Effector memory CD8-positive, alpha-beta T cell (primary cell): ENCODE measurements around the gene EPS8L1.
A peak's percentile ranks its signal among the peaks of the same experiment; 100 is the strongest.

Experiments used
- ATAC-seq: fragments of 150-1000 bp; cut with Tn5 transposase; replicated peaks from 2 replicates; pipeline ENCODE4 v1.10.0; 2021; ENCODE audit warnings: mild to moderate bottlenecking, moderate library complexity
- DNase-seq, 3 experiments: peaks; one replicate each; pipeline ENCODE4 v3.0.0; 2021
- H3K27ac Mint-ChIP-seq, 2 donors: one replicate each; pipeline ENCODE4 v1.8.0; 2022; ENCODE audit warnings: mild to moderate bottlenecking in 2 of 2, mixed read lengths in 2 of 2, moderate library complexity in 2 of 2
- H3K27me3 Mint-ChIP-seq, 2 donors: one replicate each; pipeline ENCODE4 v1.8.0; 2022; ENCODE audit warnings: mixed read lengths in 2 of 2
- H3K36me3 Mint-ChIP-seq: one replicate; pipeline ENCODE4 v1.8.0; 2022; ENCODE audit warnings: mild to moderate bottlenecking, moderate library complexity, mixed read lengths; ENCODE audit not compliant: insufficient read depth
- H3K4me1 Mint-ChIP-seq, 2 donors: one replicate each; pipeline ENCODE4 v1.8.0; 2022; ENCODE audit warnings: low read depth in 2 of 2, mixed read lengths in 2 of 2
- H3K4me3 Mint-ChIP-seq, 2 donors: one replicate each; pipeline ENCODE4 v1.8.0; 2022; ENCODE audit warnings: mild to moderate bottlenecking in 2 of 2, mixed read lengths in 2 of 2, moderate library complexity in 2 of 2
- H3K9me3 Mint-ChIP-seq, 2 donors: one replicate each; pipeline ENCODE4 v1.8.0; 2022; ENCODE audit warnings: mixed read lengths in 2 of 2

EPS8L1 gene

GRCh38 chr19:55077106-55077505, 1.4 kb downstream of the EPS8L1 start:
- H3K27ac Mint-ChIP-seq, result no peak overlapping the region
- DNase-seq (no peak), ATAC-seq (no peak)
- no peaks in the 10 kb centered on the region for H3K9me3 Mint-ChIP-seq
- H3K36me3 Mint-ChIP-seq, result peaks cover 14% of the 10 kb centered on the region
- peaks cover 11 to 17% of the 10 kb centered on the region in 2 donors for H3K4me1 Mint-ChIP-seq
- H3K4me3 Mint-ChIP-seq, result no peak overlapping the region
- H3K27me3 Mint-ChIP-seq, result peaks cover 44 to 80% of the 10 kb centered on the region in 2 donors

DNA sequence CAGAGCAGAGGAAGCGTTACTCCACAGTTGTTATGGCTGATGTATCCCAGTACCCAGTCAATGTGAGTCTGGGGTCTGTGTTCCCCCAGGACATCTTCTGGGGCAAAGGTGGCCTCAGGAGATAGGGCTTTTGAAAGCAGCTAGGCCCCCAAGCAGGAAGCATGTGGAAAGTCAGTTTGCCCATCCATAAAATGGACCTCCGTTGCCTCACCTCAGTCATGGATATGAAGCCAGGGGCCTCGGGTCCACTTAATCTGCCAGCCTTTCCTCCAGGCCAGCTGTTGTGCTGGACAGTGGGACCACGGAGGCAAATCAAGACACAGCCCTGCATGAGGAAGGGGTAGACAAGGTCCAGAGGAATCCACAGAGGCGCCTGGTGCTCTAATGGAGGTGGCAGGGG, 3.3 kb downstream of the EPS8L1 start:
- Mint-ChIP-seq H3K9me3 (no peaks in the 10 kb centered on the region), H3K27ac (peak overlapping the region in 1 of 2 donors; percentile 32), H3K36me3 (peaks cover 14% of the 10 kb centered on the region), H3K27me3 (peaks cover 43 to 82% of the 10 kb centered on the region in 2 donors), H3K4me1 (peaks cover 14 to 21% of the 10 kb centered on the region in 2 donors), H3K4me3 (peak overlapping the region; percentile 53 to 84)
- no peak for DNase-seq
- ATAC-seq, result no peak

DNA sequence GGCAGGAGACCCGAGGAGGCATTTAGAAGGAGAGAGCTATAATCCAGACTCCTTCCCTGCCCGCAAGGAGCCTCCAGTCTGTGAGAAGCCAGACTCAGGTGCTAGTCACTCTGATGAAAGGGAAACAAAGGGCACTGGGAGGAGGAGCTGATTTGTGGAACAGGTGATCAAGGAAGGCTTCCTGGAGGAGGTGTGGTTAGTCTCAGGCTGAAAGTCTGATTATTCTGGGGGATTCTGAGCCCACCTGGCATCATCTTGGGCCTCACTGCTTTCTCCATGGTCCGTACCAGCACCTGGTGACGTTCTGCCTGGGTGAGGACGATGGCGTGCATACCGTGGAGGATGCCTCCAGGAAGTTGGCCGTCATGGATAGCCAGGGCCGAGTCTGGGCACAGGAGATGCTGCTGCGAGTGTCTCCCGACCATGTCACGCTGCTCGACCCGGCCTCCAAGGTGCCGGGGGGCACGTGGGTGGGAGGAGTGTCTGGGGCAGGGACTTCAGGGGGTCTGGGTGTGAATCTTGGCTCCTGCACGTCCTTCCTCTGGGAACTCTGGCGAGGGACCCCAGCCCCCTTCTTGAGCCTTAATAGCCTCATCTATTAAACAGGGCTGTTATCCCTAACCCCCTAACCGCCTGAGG, 3.9 kb downstream of the EPS8L1 start:
- ATAC-seq (no peak), DNase-seq (no peak)
- Mint-ChIP-seq H3K27me3 (peaks cover 44 to 82% of the 10 kb centered on the region in 2 donors), H3K27ac (peak overlapping the region; percentile 36 to 77), H3K4me3 (peak overlapping the region; percentile 74 to 84), H3K9me3 (no peaks in the 10 kb centered on the region), H3K4me1 (peaks cover 14 to 21% of the 10 kb centered on the region in 2 donors), H3K36me3 (peaks cover 14% of the 10 kb centered on the region)

DNA sequence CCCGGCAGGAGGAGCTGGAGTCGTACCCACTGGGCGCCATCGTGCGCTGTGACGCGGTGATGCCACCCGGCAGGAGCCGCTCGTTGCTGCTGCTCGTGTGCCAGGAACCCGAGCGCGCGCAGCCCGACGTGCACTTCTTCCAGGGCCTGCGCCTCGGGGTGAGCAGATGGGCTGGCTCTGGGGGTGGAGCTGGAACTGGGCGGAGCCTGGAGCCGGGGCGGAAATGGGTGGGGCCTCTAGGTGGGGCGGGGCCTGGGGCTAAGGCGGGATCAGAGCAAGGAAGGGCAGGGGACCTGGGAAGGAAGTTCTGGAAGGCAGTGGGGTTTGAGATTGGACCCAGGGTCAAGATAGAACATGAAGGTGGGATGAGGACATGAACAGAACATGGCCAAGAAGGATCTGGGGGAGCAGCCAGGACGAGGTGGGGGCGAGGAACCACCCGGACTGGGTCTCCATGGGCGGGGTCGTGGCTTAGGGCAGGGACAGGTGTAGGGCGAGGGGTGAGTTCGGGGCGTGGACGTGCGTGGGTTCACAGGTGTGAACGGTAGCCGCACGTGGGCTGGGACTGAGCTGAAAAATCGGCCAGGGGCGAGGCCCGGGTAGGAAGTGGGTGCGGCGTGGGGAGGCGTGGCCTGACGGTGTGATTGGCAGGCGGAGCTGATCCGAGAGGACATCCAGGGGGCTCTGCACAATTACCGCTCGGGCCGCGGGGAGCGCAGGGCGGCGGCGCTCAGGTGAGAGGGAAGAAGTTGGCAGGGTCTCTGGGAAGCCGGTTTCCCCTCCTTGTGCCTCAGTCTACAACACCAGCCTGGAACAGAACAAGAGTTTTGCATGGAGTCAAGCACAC, 4.7 kb downstream of the EPS8L1 start:
- H3K9me3 Mint-ChIP-seq, result no peaks in the 10 kb centered on the region
- H3K4me1 Mint-ChIP-seq, result peaks cover 14 to 21% of the 10 kb centered on the region in 2 donors
- ATAC-seq (peak; percentile 44), DNase-seq (peak; percentile 53 to 62 (median 54))
- peaks cover 37 to 80% of the 10 kb centered on the region in 2 donors for H3K27me3 Mint-ChIP-seq
- H3K4me3 Mint-ChIP-seq, result peak overlapping the region; percentile 74 to 84
- H3K27ac Mint-ChIP-seq, result peak overlapping the region; percentile 36 to 77
- H3K36me3 Mint-ChIP-seq, result peaks cover 14% of the 10 kb centered on the region

DNA sequence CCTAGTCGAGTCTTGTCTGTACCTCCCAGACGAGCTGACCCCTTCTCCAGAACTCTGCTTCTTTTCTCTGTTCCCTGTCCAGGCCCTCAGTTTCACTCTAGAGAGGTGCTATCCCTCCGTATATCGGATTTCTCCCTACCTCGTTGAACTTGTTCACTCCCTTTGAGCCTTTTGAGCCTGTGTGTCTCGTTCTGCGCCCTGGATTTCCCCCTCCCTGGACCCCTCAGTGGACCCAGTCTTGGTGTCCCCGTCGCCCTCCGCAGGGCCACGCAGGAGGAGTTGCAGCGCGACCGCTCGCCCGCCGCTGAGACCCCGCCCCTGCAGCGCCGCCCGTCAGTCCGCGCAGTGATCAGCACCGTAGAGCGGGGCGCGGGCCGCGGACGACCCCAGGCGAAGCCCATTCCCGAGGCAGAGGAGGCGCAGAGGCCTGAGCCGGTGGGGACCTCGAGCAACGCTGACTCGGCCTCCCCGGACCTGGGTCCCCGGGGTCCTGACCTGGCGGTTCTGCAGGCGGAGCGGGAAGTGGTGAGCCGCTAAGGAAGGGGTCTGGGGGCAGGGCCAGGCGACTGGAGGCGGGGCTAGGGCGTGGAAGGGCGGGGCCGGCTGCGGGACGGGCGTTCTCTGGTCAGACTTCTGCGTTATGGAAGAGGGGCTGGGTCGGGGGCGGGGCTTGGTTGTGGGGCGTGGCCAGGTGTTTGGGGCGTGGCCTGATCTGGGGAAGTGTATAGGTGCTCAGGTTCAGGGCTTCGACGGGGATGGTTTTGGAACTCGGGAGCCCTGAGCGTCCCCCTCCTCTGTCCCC, 5.5 kb downstream of the EPS8L1 start:
- peak overlapping the region; percentile 36 to 67 for H3K27ac Mint-ChIP-seq
- peak overlapping the region; percentile 74 to 84 for H3K4me3 Mint-ChIP-seq
- H3K27me3 Mint-ChIP-seq, result peaks cover 33 to 80% of the 10 kb centered on the region in 2 donors
- DNase-seq, result peak; percentile 89 to 94 (median 90)
- peak; percentile 86 for ATAC-seq
- H3K9me3 Mint-ChIP-seq, result no peaks in the 10 kb centered on the region
- peaks cover 14 to 21% of the 10 kb centered on the region in 2 donors for H3K4me1 Mint-ChIP-seq
- H3K36me3 Mint-ChIP-seq, result peaks cover 14% of the 10 kb centered on the region

GRCh38 chr19:55081770-55082019, 6.0 kb downstream of the EPS8L1 start:
- H3K27me3 Mint-ChIP-seq, result peaks cover 29 to 75% of the 10 kb centered on the region in 2 donors
- peak overlapping the region; percentile 74 to 84 for H3K4me3 Mint-ChIP-seq
- H3K4me1 Mint-ChIP-seq, result peaks cover 14 to 21% of the 10 kb centered on the region in 2 donors
- no peak for DNase-seq
- no peak for ATAC-seq
- peaks cover 14% of the 10 kb centered on the region for H3K36me3 Mint-ChIP-seq
- H3K9me3 Mint-ChIP-seq, result no peaks in the 10 kb centered on the region
- H3K27ac Mint-ChIP-seq, result peak overlapping the region in 1 of 2 donors; percentile 67

DNA sequence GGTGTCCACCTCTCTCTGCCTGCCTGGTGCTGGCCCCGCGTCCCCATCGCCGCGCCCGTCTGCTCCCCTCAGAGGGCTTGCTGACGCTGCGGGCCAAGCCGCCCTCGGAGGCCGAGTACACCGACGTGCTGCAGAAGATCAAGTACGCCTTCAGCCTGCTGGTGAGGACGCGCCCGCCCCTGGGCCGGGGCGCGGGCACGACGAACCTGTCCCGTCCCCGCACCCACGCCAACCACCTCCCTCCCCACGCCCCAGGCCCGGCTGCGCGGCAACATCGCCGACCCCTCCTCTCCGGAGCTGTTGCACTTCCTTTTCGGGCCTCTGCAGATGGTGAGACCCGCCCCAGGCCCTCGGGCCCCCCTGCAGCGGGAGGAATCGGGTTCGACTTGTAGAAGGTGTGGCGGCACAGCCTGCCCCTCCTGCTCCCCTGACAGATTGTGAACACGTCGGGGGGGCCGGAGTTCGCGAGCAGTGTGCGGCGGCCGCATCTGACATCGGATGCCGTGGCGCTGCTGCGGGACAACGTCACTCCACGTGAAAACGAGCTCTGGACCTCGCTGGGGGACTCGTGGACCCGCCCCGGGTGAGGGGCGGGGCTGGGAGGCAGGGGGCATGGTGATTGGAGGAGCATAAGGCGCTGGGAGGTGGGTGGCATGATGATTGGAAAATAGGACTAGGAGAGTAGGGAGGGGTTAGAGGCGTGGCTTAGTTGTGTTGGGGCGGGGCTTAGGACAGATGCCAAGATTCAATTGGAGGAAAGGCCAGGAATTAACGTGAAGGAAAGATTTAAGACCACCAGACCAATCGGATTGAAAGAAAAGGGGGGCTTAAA, 6.6 kb downstream of the EPS8L1 start:
- H3K27me3 Mint-ChIP-seq, result peaks cover 24 to 74% of the 10 kb centered on the region in 2 donors
- peak overlapping the region; percentile 74 to 84 for H3K4me3 Mint-ChIP-seq
- peaks cover 14% of the 10 kb centered on the region for H3K36me3 Mint-ChIP-seq
- H3K9me3 Mint-ChIP-seq, result no peaks in the 10 kb centered on the region
- peaks cover 15 to 22% of the 10 kb centered on the region in 2 donors for H3K4me1 Mint-ChIP-seq
- no peak overlapping the region for H3K27ac Mint-ChIP-seq
- peak; percentile 4 for ATAC-seq
- DNase-seq, result peak in 1 of 3 experiments; percentile 27

- Mint-ChIP-seq H3K36me3 (peaks cover 14% of the 10 kb centered on the region), H3K9me3 (no peaks in the 10 kb centered on the region), H3K27ac (no peak overlapping the region), H3K4me3 (peak overlapping the region; percentile 74 to 84), H3K27me3 (peaks cover 21 to 79% of the 10 kb centered on the region in 2 donors), H3K4me1 (peaks cover 20 to 30% of the 10 kb centered on the region in 2 donors)
- DNase-seq, result no peak
- ATAC-seq, result no peak
Observed at GRCh38 chr19:55083004-55083850, 7.6 kb downstream of the EPS8L1 start.

- Mint-ChIP-seq H3K4me3 (no peak overlapping the region), H3K36me3 (peaks cover 14% of the 10 kb centered on the region), H3K27me3 (peaks cover 26 to 82% of the 10 kb centered on the region in 2 donors), H3K9me3 (no peaks in the 10 kb centered on the region), H3K27ac (no peak overlapping the region), H3K4me1 (peaks cover 24 to 34% of the 10 kb centered on the region in 2 donors)
- DNase-seq (no peak), ATAC-seq (no peak)
Observed at GRCh38 chr19:55084416-55084815, 8.7 kb downstream of the EPS8L1 start.

DNA sequence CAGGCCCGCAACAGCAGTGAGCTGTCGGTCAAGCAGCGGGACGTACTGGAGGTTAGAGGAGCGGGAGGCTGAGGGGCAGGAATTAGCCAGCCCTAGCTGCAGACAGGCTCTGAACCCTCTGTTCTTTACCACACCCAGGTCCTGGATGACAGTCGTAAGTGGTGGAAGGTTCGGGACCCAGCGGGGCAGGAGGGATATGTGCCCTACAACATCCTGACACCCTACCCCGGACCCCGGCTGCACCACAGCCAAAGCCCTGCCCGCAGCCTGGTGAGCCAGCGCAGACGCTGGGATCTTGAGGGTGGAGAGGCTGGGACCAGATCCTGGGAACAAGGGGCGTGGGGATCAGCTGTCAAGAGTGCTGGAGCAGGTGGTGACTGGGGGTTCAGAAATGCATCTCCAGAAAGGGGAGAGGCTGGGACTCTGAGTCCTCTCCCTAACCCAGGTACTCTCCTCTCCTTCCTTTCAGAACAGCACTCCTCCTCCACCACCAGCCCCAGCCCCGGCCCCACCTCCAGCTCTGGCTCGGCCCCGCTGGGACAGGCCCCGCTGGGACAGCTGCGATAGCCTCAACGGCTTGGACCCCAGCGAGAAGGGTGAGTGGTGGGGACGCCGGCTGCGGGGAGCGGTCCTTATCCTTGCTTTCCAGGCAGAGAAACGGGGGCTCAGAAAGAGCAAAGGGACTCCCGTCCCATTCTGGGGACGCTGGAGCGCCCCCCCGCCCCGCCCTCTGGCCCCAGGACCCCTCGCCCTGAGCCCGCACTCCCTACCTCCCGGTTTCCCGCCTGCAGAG, 10.4 kb downstream of the EPS8L1 start:
- no peak for DNase-seq
- H3K4me3 Mint-ChIP-seq, result no peak overlapping the region
- peaks cover 26 to 67% of the 10 kb centered on the region in 2 donors for H3K27me3 Mint-ChIP-seq
- peaks cover 14% of the 10 kb centered on the region for H3K36me3 Mint-ChIP-seq
- no peak for ATAC-seq
- no peaks in the 10 kb centered on the region for H3K9me3 Mint-ChIP-seq
- H3K4me1 Mint-ChIP-seq, result peaks cover 19 to 23% of the 10 kb centered on the region in 2 donors
- H3K27ac Mint-ChIP-seq, result no peak overlapping the region

DNA sequence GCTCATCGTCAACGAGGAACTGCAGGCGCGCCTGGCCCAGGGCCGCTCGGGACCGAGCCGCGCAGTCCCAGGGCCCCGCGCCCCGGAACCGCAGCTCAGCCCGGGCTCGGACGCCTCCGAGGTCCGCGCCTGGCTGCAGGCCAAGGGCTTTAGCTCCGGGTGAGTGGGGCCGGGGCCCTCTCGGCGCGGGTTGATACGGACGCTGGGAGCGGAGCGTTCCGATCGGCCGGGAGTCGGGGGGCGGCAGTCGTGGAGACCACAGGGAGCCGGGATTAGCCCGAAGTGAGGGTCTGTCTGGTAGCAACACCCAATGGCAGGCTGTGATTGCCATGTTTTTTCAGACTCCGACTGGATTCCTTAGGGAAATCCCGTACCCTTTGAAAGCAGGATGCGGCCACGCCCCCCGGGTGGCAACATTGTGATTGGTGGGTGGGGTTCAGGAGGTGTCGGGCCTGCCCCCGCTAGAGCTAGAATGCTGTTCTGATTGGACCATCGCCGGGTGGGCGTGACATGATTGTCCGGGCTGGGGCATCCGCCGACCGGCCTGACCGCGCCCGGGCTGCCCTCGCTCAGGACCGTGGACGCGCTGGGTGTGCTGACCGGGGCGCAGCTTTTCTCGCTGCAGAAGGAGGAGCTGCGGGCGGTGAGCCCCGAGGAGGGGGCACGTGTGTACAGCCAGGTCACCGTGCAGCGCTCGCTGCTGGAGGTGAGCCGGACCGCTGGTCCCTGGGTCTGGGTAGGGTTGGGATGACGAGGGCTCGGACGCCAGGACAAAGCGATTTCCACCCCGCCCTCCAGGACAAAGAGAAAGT, 11.3 kb downstream of the EPS8L1 start:
- DNase-seq, result no peak
- Mint-ChIP-seq H3K27ac (no peak overlapping the region), H3K27me3 (peaks cover 26 to 66% of the 10 kb centered on the region in 2 donors), H3K4me3 (peak overlapping the region in 1 of 2 donors; percentile 72), H3K4me1 (peaks cover 19 to 23% of the 10 kb centered on the region in 2 donors), H3K36me3 (peaks cover 9% of the 10 kb centered on the region), H3K9me3 (no peaks in the 10 kb centered on the region)
- ATAC-seq, result peak; percentile 53
